NCI-H345 (cell line): Measurements from ENCODE around the gene GPSM3.
"Not testable (repeated sequence)": the region's sequence is repeated elsewhere in the genome, so short reads cannot be mapped to it uniquely, and the experiment has no call there.

Experiments used
- DNase-seq: peaks from one replicate; lab custom pipeline; 2025; lab: John Stamatoyannopoulos, UW

The GPSM3 gene, protein sequence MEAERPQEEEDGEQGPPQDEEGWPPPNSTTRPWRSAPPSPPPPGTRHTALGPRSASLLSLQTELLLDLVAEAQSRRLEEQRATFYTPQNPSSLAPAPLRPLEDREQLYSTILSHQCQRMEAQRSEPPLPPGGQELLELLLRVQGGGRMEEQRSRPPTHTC

GRCh38 chr6:32192608-32193039 is at the start of gene GPSM3:
TSS of gene GPSM3 (minus strand) at chr6:32192643. CDS start at chr6:32192513, 130 bp downstream.
- no peak for DNase-seq

GRCh38 chr6:32240686-32241085 is 48.2 kb upstream of the GPSM3 start:
- DNase-seq: no peak

DNA sequence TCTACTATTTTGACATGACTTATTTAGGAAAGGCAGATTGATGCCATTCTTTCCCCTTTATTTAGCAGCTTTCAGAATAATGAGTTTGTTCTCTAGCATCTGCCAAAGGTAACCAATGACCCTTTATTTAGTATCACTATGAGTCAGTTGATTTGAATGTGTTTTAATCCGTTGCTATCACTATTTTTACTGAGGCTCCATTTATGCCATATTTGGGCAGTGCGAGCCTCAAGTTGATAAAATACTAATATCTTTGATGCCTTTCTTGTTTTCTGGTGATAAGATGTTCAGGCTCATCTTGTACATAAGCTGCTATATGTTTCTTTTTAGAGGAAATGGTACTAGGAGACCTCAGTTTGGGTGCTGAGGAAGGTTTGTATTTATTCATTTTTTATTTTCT is 47.0 kb upstream of the GPSM3 start:
- DNase-seq: no peak

GRCh38 chr6:32234934-32235333 is 42.5 kb upstream of the GPSM3 start:
- no peak for DNase-seq

- no peak for DNase-seq
Observed at GRCh38 chr6:32226434-32226833, 34.0 kb upstream of the GPSM3 start.

GRCh38 chr6:32224696-32225095 is 32.3 kb upstream of the GPSM3 start:
- no peak for DNase-seq

- no peak for DNase-seq
Observed at GRCh38 chr6:32223258-32224235, 31.1 kb upstream of the GPSM3 start, which contains the start of gene NOTCH4. TSS of gene NOTCH4 (minus strand) at chr6:32224067. CDS start at chr6:32223928, 139 bp downstream.

GRCh38 chr6:32222333-32223230 is 30.1 kb upstream of the GPSM3 start:
- no peak for DNase-seq

DNA sequence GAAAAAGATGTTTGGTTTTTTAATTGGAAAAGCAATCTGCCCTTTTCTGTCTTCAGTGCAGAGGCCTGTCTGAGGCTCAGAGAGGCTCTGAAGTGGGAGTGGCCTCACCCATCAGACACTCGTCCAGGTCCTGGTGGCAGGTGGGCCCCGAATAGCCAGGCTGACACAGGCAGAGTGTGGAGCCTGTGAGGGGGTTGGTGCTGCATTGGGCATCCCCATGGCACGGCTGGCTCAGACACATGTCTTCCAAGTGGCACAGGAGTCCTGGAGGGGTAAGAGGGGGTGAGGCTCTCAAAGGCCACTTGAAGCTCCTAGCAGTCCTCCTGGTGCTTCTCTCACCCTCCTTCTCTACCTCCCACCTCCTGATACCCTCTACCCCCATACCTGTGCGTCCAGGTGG is 27.6 kb upstream of the GPSM3 start:
- DNase-seq: no peak

GRCh38 chr6:32218167-32218566 is 25.7 kb upstream of the GPSM3 start:
- DNase-seq: no peak

GRCh38 chr6:32216998-32217397 is 24.6 kb upstream of the GPSM3 start:
- DNase-seq: no peak

- no peak for DNase-seq
Observed at GRCh38 chr6:32216285-32216684, 23.8 kb upstream of the GPSM3 start.

DNA sequence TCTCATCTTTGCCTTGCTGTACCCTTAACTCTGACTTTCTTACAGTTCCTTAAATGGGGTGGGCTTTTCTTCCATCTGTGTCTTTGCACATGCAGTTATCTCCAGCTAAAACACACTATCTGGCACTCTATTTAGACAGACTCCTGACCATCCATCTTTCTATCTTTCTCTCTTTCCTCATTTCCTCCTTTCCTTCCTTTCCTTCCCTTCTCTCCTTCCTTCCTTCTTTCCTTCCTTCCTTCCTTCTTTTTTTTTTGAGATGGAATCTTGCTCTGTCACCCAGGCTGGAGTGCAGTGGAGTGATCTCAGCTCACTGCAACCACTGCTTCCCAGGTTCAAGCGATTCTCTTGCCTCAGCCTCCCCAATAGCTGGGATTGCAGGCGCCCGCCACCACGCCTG is 23.2 kb upstream of the GPSM3 start:
- DNase-seq: no peak

DNA sequence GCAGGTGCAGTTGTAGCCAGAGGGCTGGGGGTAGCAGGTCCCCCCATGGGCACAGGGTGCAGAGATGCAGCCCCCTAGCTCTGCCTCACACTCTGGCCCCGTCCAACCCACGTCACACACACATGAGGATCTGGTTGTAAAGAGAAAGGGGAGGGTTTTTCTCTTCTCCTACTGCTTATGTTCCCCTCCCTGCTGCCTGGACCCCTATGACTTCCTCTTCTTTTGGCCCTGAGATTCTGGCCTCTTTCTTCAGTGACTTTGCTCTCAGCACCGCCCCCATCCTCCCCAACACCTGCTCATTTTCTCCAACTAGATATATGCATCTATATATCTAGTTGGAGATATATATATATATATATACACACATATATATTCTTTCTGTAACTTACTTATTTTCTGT is 21.7 kb upstream of the GPSM3 start:
- no peak for DNase-seq

DNA sequence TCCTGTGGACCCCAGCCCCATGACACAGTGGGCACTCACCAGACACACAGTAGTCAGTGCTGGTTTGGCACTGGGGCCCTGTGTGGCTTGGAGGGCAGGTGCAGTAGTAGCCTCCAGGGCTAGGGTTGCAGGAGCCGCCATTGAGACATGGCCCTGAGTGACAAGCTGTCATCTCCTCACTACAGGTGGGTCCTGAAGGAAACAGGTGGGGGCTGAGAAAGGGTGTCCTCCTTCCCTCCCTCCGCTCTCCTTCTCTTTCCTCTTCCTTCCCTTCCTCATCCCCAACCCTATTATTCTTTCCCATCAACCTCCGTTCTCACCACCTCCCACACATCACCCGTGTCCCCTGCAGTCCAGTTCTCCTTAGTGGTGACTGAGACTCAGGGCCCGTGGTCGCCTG is 21.2 kb upstream of the GPSM3 start:
- no peak for DNase-seq

DNA sequence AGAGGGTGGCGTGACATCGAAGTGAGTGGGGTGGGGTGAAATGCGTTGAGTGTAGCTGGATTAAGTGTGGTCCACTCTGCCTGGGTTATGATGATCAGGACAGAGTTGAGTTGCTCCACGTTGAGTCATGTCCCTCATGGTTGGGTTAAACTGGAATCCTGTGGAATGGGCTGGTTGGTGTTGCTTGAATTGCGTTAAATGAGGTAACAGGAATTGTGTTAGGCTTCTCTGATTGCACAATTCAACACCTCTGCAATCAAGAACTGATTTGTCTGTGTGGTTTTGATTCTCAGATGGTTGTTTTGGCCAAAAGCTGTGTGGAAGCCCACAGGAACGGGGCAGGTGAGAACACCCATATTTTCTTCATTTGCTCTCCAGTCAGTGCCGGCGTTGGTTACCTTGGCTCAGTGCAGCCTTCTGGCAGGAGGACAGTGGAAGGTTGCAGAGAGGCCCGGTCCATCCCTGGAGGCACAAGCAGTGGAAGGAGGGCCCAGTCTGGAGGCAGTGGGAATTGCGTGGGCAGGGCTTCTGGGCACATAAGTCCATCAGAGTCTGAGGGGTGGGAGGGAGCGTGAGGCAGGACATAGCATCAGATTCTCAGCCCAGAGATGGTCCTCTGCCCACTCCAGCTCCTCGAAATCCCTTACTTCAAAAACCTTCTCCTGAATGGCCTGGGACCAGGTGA is 19.8 kb upstream of the GPSM3 start:
- DNase-seq: no peak

DNA sequence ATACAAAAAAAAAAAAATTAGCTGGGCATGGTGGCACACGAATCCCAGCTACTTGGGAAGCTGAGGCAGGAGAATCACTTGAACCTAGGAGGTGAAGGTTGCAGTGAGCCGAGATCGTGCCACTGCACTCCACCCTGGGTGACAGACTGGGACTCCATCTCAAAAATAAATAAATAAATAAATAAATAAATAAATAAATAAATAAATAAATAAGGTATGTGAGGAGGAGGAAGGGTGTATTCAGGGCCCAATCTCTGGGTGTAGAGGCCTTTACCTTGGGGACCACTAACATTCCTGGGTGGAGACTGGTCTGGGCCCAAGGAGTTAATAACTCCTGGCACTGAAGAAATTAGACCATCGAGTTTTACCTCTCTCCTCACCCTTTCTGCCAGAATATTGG is 19.0 kb upstream of the GPSM3 start:
- not testable (repeated sequence) for DNase-seq

GRCh38 chr6:32210191-32210601 is 17.8 kb upstream of the GPSM3 start:
- no peak for DNase-seq

GRCh38 chr6:32208996-32209395 is 16.6 kb upstream of the GPSM3 start:
- no peak for DNase-seq

GRCh38 chr6:32204268-32204715 is 11.8 kb upstream of the GPSM3 start:
- no peak for DNase-seq

DNA sequence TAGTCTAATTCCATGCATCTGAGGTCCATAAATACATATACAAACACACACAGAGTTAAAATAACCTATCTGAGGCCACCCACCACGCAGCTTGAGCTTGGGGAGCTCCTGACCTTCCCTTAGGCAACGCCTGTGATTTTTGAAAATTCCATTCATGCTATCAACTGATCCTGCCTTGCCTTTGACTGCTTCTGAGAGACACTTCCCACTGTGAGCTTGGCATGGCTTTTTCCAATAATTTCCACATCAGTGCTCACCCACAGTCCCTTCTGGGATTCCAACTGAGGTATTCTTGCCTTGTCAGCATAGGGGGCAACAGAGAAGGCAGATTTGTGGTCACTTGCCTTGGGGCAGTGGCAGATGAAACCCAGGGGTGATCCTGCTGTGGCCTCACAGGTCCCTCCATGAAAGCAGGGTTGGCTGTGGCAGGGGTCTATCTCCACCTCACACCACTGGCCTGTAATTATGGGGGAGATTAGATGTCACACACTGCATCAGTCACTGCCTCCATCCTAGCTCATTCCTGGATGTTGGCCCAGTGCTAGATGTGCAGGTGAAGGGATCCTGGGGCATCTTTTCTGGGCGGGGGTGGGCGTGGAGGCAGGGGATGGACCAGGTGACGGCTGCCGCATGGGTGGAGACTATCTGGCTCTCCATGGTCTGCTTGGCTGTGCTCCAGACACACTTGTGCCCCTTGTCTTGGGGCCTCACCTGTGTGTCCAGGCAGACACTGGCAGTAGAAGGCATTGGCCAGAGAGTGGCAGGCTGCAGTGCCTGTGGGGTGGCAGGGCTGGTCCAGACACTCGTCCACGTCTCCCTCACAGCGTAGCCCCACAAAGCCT is 11.2 kb upstream of the GPSM3 start:
- DNase-seq: no peak
